HepG2 (cell line): ENCODE measurements around the gene MPPE1. TPM values are rescaled to one million over a fixed set of nuclear protein-coding genes. Genes with fewer than 3 reads are reported as not detected.

Experiments used
- CBX2 ChIP-seq, 2 experiments: fragments of 200-600 bp in 1 of 2; sonication (generic); formaldehyde crosslinking in 1 of 2; IDR thresholded peaks; 2 replicates each; pipeline versions ENCODE4 v1.7.0 to v1.8.1; 2018 to 2022; ENCODE audit warnings: low read depth in 2 of 2, low read length in 1 of 2, mild to moderate bottlenecking in 1 of 2, missing genetic modification reagents in 1 of 2
- GATA4 ChIP-seq: sonication (generic); IDR thresholded peaks from 2 replicates; pipeline ENCODE4 v1.6.1; 2016; ENCODE audit warnings: antibody characterized with exemption, low read depth, borderline replicate concordance
- HMGXB3 ChIP-seq: sonication (generic); formaldehyde crosslinking; IDR thresholded peaks from 2 replicates; pipeline ENCODE4 v1.4.0; 2020; ENCODE audit warnings: missing genetic modification reagents, borderline replicate concordance
- MAF1 ChIP-seq: sonication (generic); formaldehyde crosslinking; IDR thresholded peaks from 2 replicates; pipeline ENCODE4 v1.5.0; 2020; ENCODE audit warnings: missing genetic modification reagents, borderline replicate concordance
- ZBTB40 ChIP-seq, 2 experiments: fragments of 450-650 bp in 1 of 2; sonication (generic) in 1 of 2; formaldehyde crosslinking in 1 of 2; IDR thresholded peaks; 2 replicates each; pipeline versions ENCODE4 v1.6.1 to v1.8.0; 2016 to 2022; ENCODE audit warnings: antibody characterized with exemption in 1 of 2, mild to moderate bottlenecking in 1 of 2, missing genetic modification reagents in 1 of 2
- ZBTB42 ChIP-seq: sonication (generic); formaldehyde crosslinking; IDR thresholded peaks from 2 replicates; pipeline ENCODE4 v1.5.0; 2020; ENCODE audit warnings: mild to moderate bottlenecking, missing genetic modification reagents
- ZNF687 ChIP-seq: sonication (generic); formaldehyde crosslinking; IDR thresholded peaks from 2 replicates; pipeline ENCODE4 v1.5.1; 2020; ENCODE audit warnings: mild to moderate bottlenecking, missing genetic modification reagents, moderate library complexity
- ZNF792 ChIP-seq: IDR thresholded peaks from 2 replicates; pipeline ENCODE4 v1.6.1; 2016
- ZNF883 ChIP-seq: sonication (generic); formaldehyde crosslinking; IDR thresholded peaks from 2 replicates; pipeline ENCODE4 v1.5.1; 2020; ENCODE audit warnings: mild to moderate bottlenecking, missing genetic modification reagents; ENCODE audit errors: not compliant biosample characterization
- polyA plus RNA-seq, 8 experiments: library from polyadenylated mRNA; depleted of rRNA in 3 of 8; stranded (reverse) in 7 of 8; unstranded in 1 of 8; fragments of >200 nt; fragmentation: Illumina TruSeq in 4 of 8; extraction: Trizol in 4 of 8; gene quantifications; 2 replicates each; pipeline versions ENCODE4 v1.2.1 to v1.2.3, GENCODE V29; 2011 to 2016; ENCODE audit warnings: low read depth in 4 of 8, missing spikeins in 1 of 8, mixed read lengths in 1 of 8; ENCODE audit not compliant: insufficient read depth in 1 of 8
- total RNA-seq, 5 experiments: library from RNA; depleted of rRNA; stranded (reverse); fragments of >200 nt; fragmentation: Illumina TruSeq; extraction: Trizol; gene quantifications; 2 replicates each; pipeline ENCODE4 v1.2.3, GENCODE V29; 2016; ENCODE audit warnings: low read depth in 1 of 5

Gene MPPE1
- total and polyA plus RNA-seq, 2 of the 13 experiments (the other 11 are each of a cell fraction or from before 2014, with no cell fraction given): 9.6 to 11.9 TPM

- peak; percentile 45 for TF ChIP-seq ZNF883 (CRISPR knock-in tag)
- 0 out of 2 replicates have a peak, but pooled peaks have one; percentile 37 for TF ChIP-seq MAF1
- no peak for TF ChIP-seq CBX2 (IDR thresholded peaks at IDR 0.05; ENCODE audit: low read depth, low read length)
- TF ChIP-seq CBX2 (CRISPR knock-in tag; IDR thresholded peaks at IDR 0.05; ENCODE audit: low read depth): no peak
- TF ChIP-seq ZNF792 (CRISPR knock-in tag): peak; percentile 67
- no peak for TF ChIP-seq ZBTB40 (IDR thresholded peaks at IDR 0.05)
- peak; percentile 79; the same call in 1 of the 2 replicates for TF ChIP-seq ZBTB40 (CRISPR knock-in tag; IDR thresholded peaks at IDR 0.05)
- TF ChIP-seq HMGXB3: peak; percentile 71; the same call in 1 of the 2 replicates
- TF ChIP-seq GATA4: peak; percentile 0; the same call in 1 of the 2 replicates
- peak; percentile 51; the same call in 1 of the 2 replicates for TF ChIP-seq ZBTB42 (CRISPR knock-in tag)
- peak; percentile 80 for TF ChIP-seq ZNF687 (CRISPR knock-in tag)
These were observed 56.8 kb downstream of the MPPE1 start, which contains the start of gene CHMP1B (continued) for GRCh38 chr18:11851146-11851805.
